ENCODE results near the gene ARMC9. TPM values are rescaled to one million over a fixed set of nuclear protein-coding genes. Genes with fewer than 3 reads are reported as not detected.

The ARMC9 gene
- total RNA-seq, 1 experiment from 2014 or later, result 3.3 TPM

GRCh38 chr2:231306791-231307393 lies 108.5 kb downstream of the ARMC9 start:
- POLR2A ChIA-PET, result no interaction called here
- no peaks in the 10 kb centered on the region for H3K4me1 ChIP-seq
- no peaks in the 10 kb centered on the region for H3K36me3 Mint-ChIP-seq (ENCODE audit: insufficient read depth, unreplicated experiment)
- H3K4me3 ChIP-seq (ENCODE audit: low read depth, low read length), result no peak overlapping the region
- no peak for TF ChIP-seq CTCF (IDR thresholded peaks at IDR 0.05; ENCODE audit: insufficient read depth in 1 of 2, low read depth in 1 of 2, low read length in 1 of 2, severe bottlenecking in 1 of 2, unreplicated experiment in 1 of 2)
- CTCF ChIA-PET, result interaction anchor here (1.4 kb wide), 1 partner anchor 10 kb away, joined by 3 read pairs; no protein-coding TSS in a partner anchor
- intact Hi-C loops (cut with micrococcal nuclease; ENCODE audit: unreplicated experiment), result no loop called here
- no peak overlapping the region for H3K27ac Mint-ChIP-seq (ENCODE audit: unreplicated experiment)
- DNase-seq, result no peak
- no peaks in the 10 kb centered on the region for H3K36me3 ChIP-seq (ENCODE audit: control insufficient read depth, insufficient read depth, low read length)
- H3K9me3 Mint-ChIP-seq (ENCODE audit: unreplicated experiment), result no peaks in the 10 kb centered on the region
- no peaks in the 10 kb centered on the region for H3K27me3 ChIP-seq (replicated peaks; ENCODE audit: control insufficient read depth, insufficient read depth, low read length)
- no peaks in the 10 kb centered on the region for H3K9me3 ChIP-seq
- BruUV-seq (replicated peaks), result no TSS peak
- no peak overlapping the region for H3K4me3 Mint-ChIP-seq (ENCODE audit: unreplicated experiment)
- no peaks in the 10 kb centered on the region for H3K4me1 Mint-ChIP-seq (ENCODE audit: low read depth, unreplicated experiment)
- no peaks in the 10 kb centered on the region for H3K27me3 Mint-ChIP-seq (ENCODE audit: insufficient read depth, unreplicated experiment)

- H3K27me3 Mint-ChIP-seq (ENCODE audit: insufficient read depth, unreplicated experiment), result no peaks in the 10 kb centered on the region
- intact Hi-C loops (cut with micrococcal nuclease; ENCODE audit: unreplicated experiment), result no loop called here
- H3K27me3 ChIP-seq (replicated peaks; ENCODE audit: control insufficient read depth, insufficient read depth, low read length), result no peaks in the 10 kb centered on the region
- DNase-seq, result no peak
- H3K36me3 ChIP-seq (ENCODE audit: control insufficient read depth, insufficient read depth, low read length), result no peaks in the 10 kb centered on the region
- CTCF ChIA-PET, result no interaction called here
- no peak overlapping the region for H3K27ac Mint-ChIP-seq (ENCODE audit: unreplicated experiment)
- H3K4me3 ChIP-seq (ENCODE audit: low read depth, low read length), result no peak overlapping the region
- no TSS peak for BruUV-seq (replicated peaks)
- H3K9me3 Mint-ChIP-seq (ENCODE audit: unreplicated experiment), result no peaks in the 10 kb centered on the region
- H3K4me3 Mint-ChIP-seq (ENCODE audit: unreplicated experiment), result no peak overlapping the region
- H3K9me3 ChIP-seq, result no peaks in the 10 kb centered on the region
- H3K4me1 ChIP-seq, result no peaks in the 10 kb centered on the region
- no peak for TF ChIP-seq CTCF (IDR thresholded peaks at IDR 0.05; ENCODE audit: insufficient read depth in 1 of 2, low read depth in 1 of 2, low read length in 1 of 2, severe bottlenecking in 1 of 2, unreplicated experiment in 1 of 2)
- H3K4me1 Mint-ChIP-seq (ENCODE audit: low read depth, unreplicated experiment), result no peaks in the 10 kb centered on the region
- H3K36me3 Mint-ChIP-seq (ENCODE audit: insufficient read depth, unreplicated experiment), result no peaks in the 10 kb centered on the region
- POLR2A ChIA-PET, result no interaction called here
Observed at GRCh38 chr2:231308219-231308618, 109.8 kb downstream of the ARMC9 start.

DNA sequence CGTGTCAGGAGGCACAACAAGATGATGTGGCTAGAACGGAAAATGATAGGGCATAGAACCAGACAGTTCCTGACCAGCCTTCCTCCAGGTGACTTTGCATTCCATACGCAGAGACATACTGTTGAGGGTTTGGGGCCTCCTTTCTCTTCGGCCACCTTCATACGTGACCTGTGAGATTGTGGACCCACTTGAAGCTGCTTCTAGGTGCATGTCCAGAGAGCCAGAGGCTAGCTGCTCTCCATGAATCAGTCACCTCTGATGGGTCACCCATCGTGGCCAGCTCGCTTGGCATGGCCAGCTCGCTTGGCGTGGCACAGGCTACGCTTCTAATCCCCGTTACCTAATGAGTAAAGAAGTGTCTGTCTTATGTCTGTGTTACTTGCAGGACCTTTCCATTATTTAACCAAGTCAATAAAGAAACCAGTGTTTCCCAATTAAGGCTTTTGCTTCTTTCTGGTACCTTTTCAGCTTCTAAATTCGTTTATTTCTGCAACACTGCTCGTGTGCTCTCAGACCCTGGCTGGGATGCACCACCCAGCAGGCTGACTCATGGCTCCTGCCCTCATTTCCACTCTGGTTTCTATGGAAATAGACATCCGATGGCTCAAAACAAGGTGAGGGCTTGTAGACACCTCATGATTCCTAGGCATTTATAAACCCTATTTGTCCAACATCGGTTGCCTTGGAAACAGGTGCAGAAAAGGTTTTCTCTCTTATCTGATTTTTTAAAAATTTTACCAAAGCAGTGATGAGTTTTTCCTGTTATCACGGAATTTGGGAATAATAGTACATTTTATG lies 110.4 kb downstream of the ARMC9 start:
- H3K4me1 Mint-ChIP-seq (ENCODE audit: low read depth, unreplicated experiment), result no peaks in the 10 kb centered on the region
- Histone ChIP-seq H3K36me3 (ENCODE audit: control insufficient read depth, insufficient read depth, low read length) (no peaks in the 10 kb centered on the region), H3K4me1 (no peaks in the 10 kb centered on the region), H3K27me3 (replicated peaks; ENCODE audit: control insufficient read depth, insufficient read depth, low read length) (no peaks in the 10 kb centered on the region), H3K4me3 (ENCODE audit: low read depth, low read length) (no peak overlapping the region), H3K9me3 (no peaks in the 10 kb centered on the region)
- CTCF ChIA-PET, result no interaction called here
- no peaks in the 10 kb centered on the region for H3K27me3 Mint-ChIP-seq (ENCODE audit: insufficient read depth, unreplicated experiment)
- H3K36me3 Mint-ChIP-seq (ENCODE audit: insufficient read depth, unreplicated experiment), result no peaks in the 10 kb centered on the region
- POLR2A ChIA-PET, result no interaction called here
- H3K9me3 Mint-ChIP-seq (ENCODE audit: unreplicated experiment), result no peaks in the 10 kb centered on the region
- BruUV-seq (replicated peaks), result no TSS peak
- TF ChIP-seq CTCF (IDR thresholded peaks at IDR 0.05; ENCODE audit: insufficient read depth in 1 of 2, low read depth in 1 of 2, low read length in 1 of 2, severe bottlenecking in 1 of 2, unreplicated experiment in 1 of 2), result no peak
- no peak overlapping the region for H3K27ac Mint-ChIP-seq (ENCODE audit: unreplicated experiment)
- intact Hi-C loops (cut with micrococcal nuclease; ENCODE audit: unreplicated experiment), result no loop called here
- no peak overlapping the region for H3K4me3 Mint-ChIP-seq (ENCODE audit: unreplicated experiment)
- no peak for DNase-seq
